IPS-15b (cell line): Measurements from ENCODE around the gene PI4KB.
A peak's percentile ranks its signal among the peaks of the same experiment; 100 is the strongest.

Source experiments
- H3K27me3 ChIP-seq: one replicate; pipeline ENCODE4 v1.6.1; 2013; ENCODE audit warnings: low read length; ENCODE audit not compliant: control insufficient read depth, insufficient read depth
- H3K36me3 ChIP-seq: one replicate; pipeline ENCODE4 v1.6.1; 2013; ENCODE audit warnings: low read length; ENCODE audit not compliant: control insufficient read depth, insufficient read depth
- H3K4me1 ChIP-seq: one replicate; pipeline ENCODE4 v1.6.1; 2013; ENCODE audit warnings: mild to moderate bottlenecking, low read length; ENCODE audit not compliant: control insufficient read depth, insufficient read depth
- H3K4me3 ChIP-seq: one replicate; pipeline ENCODE4 v1.5.1; 2013; ENCODE audit warnings: low read depth, low read length
- H3K9ac ChIP-seq: one replicate; pipeline ENCODE4 v1.6.1; 2013; ENCODE audit warnings: low read depth, mild to moderate bottlenecking, low read length
- H3K9me3 ChIP-seq: one replicate; pipeline ENCODE4 v1.6.1; 2013; ENCODE audit warnings: mild to moderate bottlenecking, low read length; ENCODE audit not compliant: control insufficient read depth, insufficient read depth

Gene PI4KB

GRCh38 chr1:151315565-151316235, 11.5 kb downstream of the PI4KB start:
- Histone ChIP-seq H3K27me3 (no peaks in the 10 kb centered on the region), H3K4me1 (no peaks in the 10 kb centered on the region), H3K4me3 (no peak overlapping the region), H3K36me3 (peaks cover 7% of the 10 kb centered on the region), H3K9me3 (no peaks in the 10 kb centered on the region), H3K9ac (no peak overlapping the region)

- H3K36me3 ChIP-seq, result peaks cover 7% of the 10 kb centered on the region
- no peaks in the 10 kb centered on the region for H3K9me3 ChIP-seq
- no peak overlapping the region for H3K4me3 ChIP-seq
- H3K27me3 ChIP-seq, result no peaks in the 10 kb centered on the region
- no peak overlapping the region for H3K9ac ChIP-seq
- H3K4me1 ChIP-seq, result peaks cover 6% of the 10 kb centered on the region
These were observed 12.9 kb downstream of the PI4KB start for GRCh38 chr1:151314137-151314875.

GRCh38 chr1:151313501-151313900, 13.7 kb downstream of the PI4KB start:
- no peak overlapping the region for H3K4me3 ChIP-seq
- no peaks in the 10 kb centered on the region for H3K9me3 ChIP-seq
- peaks cover 6% of the 10 kb centered on the region for H3K4me1 ChIP-seq
- no peak overlapping the region for H3K9ac ChIP-seq
- peaks cover 11% of the 10 kb centered on the region for H3K36me3 ChIP-seq
- H3K27me3 ChIP-seq, result no peaks in the 10 kb centered on the region

GRCh38 chr1:151312826-151313225, 14.4 kb downstream of the PI4KB start:
- Histone ChIP-seq H3K4me1 (peaks cover 6% of the 10 kb centered on the region), H3K9ac (no peak overlapping the region), H3K27me3 (no peaks in the 10 kb centered on the region), H3K9me3 (no peaks in the 10 kb centered on the region), H3K4me3 (no peak overlapping the region), H3K36me3 (peaks cover 16% of the 10 kb centered on the region)

GRCh38 chr1:151312411-151312810, 14.8 kb downstream of the PI4KB start:
- peaks cover 6% of the 10 kb centered on the region for H3K4me1 ChIP-seq
- no peak overlapping the region for H3K9ac ChIP-seq
- no peaks in the 10 kb centered on the region for H3K27me3 ChIP-seq
- H3K36me3 ChIP-seq, result peaks cover 20% of the 10 kb centered on the region
- H3K4me3 ChIP-seq, result no peak overlapping the region
- H3K9me3 ChIP-seq, result no peaks in the 10 kb centered on the region

- Histone ChIP-seq H3K27me3 (no peaks in the 10 kb centered on the region), H3K9me3 (no peaks in the 10 kb centered on the region), H3K4me1 (peaks cover 6% of the 10 kb centered on the region), H3K9ac (no peak overlapping the region), H3K36me3 (peaks cover 23% of the 10 kb centered on the region), H3K4me3 (no peak overlapping the region)
These were observed 15.5 kb downstream of the PI4KB start for GRCh38 chr1:151311589-151312331.

GRCh38 chr1:151311011-151311410, 16.2 kb downstream of the PI4KB start:
- no peak overlapping the region for H3K9ac ChIP-seq
- H3K4me3 ChIP-seq, result no peak overlapping the region
- peaks cover 6% of the 10 kb centered on the region for H3K4me1 ChIP-seq
- no peaks in the 10 kb centered on the region for H3K27me3 ChIP-seq
- peaks cover 25% of the 10 kb centered on the region for H3K36me3 ChIP-seq
- H3K9me3 ChIP-seq, result no peaks in the 10 kb centered on the region

GRCh38 chr1:151309811-151310323, 17.3 kb downstream of the PI4KB start:
- peak overlapping the region; percentile 1 for H3K9ac ChIP-seq
- no peaks in the 10 kb centered on the region for H3K9me3 ChIP-seq
- H3K4me1 ChIP-seq, result peaks cover 6% of the 10 kb centered on the region
- no peaks in the 10 kb centered on the region for H3K27me3 ChIP-seq
- peaks cover 31% of the 10 kb centered on the region for H3K36me3 ChIP-seq
- no peak overlapping the region for H3K4me3 ChIP-seq

- Histone ChIP-seq H3K36me3 (peaks cover 51% of the 10 kb centered on the region), H3K9ac (no peak overlapping the region), H3K4me3 (no peak overlapping the region), H3K4me1 (peaks cover 13% of the 10 kb centered on the region), H3K9me3 (no peaks in the 10 kb centered on the region), H3K27me3 (no peaks in the 10 kb centered on the region)
These were observed 32.3 kb downstream of the PI4KB start for GRCh38 chr1:151294742-151295462.

GRCh38 chr1:151293093-151293492, 34.1 kb downstream of the PI4KB start:
- no peak overlapping the region for H3K9ac ChIP-seq
- no peaks in the 10 kb centered on the region for H3K9me3 ChIP-seq
- no peaks in the 10 kb centered on the region for H3K27me3 ChIP-seq
- peaks cover 56% of the 10 kb centered on the region for H3K36me3 ChIP-seq
- H3K4me3 ChIP-seq, result no peak overlapping the region
- H3K4me1 ChIP-seq, result peaks cover 13% of the 10 kb centered on the region
